Activated naive CD4-positive, alpha-beta T cell treated with anti-CD3 and anti-CD28 coated beads for 36 hours (primary cell): ENCODE measurements around the gene ENTREP3. TPM values are rescaled to one million over a fixed set of nuclear protein-coding genes. Genes with fewer than 3 reads are reported as not detected.
A peak's percentile ranks its signal among the peaks of the same experiment; 100 is the strongest.
"Not testable (repeated sequence)": the region's sequence is repeated elsewhere in the genome, so short reads cannot be mapped to it uniquely, and the experiment has no call there.

Experiments used
- CTCF ChIA-PET: fragments of 350-600 bp; sonication (Branson Sonifier 250); formaldehyde crosslinking; loops from one replicate; lab custom pipeline; 2021; ENCODE audit warnings: antibody characterized with exemption; lab: Charles Lee
- DNase-seq: peaks from one replicate; pipeline ENCODE4 v3.0.0-alpha.2; 2020
- H3K27ac Mint-ChIP-seq: one replicate; pipeline ENCODE4 v1.8.0; 2021; ENCODE audit warnings: mild to moderate bottlenecking, mixed read lengths
- H3K27me3 Mint-ChIP-seq: one replicate; pipeline ENCODE4 v1.8.0; 2021; ENCODE audit warnings: low read depth, mixed read lengths
- H3K36me3 Mint-ChIP-seq: one replicate; pipeline ENCODE4 v1.8.0; 2021; ENCODE audit warnings: low read depth, mixed read lengths
- H3K4me1 Mint-ChIP-seq: one replicate; pipeline ENCODE4 v1.8.0; 2021; ENCODE audit warnings: low read depth, mixed read lengths
- H3K4me3 Mint-ChIP-seq: one replicate; pipeline ENCODE4 v1.8.0; 2021; ENCODE audit warnings: mild to moderate bottlenecking, moderate library complexity, mixed read lengths
- H3K9me3 Mint-ChIP-seq: one replicate; pipeline ENCODE4 v1.8.0; 2021; ENCODE audit warnings: mixed read lengths
- intact Hi-C: fragments of 100-400 bp; cut with micrococcal nuclease; formaldehyde crosslinking; loops from one replicate; pipeline ENCODE4 v1.15.1; 2023
- total RNA-seq, 2 experiments: library from RNA; stranded (reverse); gene quantifications; one replicate each; pipeline ENCODE4 v1.2.3, GENCODE V29; 2021

ENTREP3 gene
- total RNA-seq, 2 experiments from 2014 or later = 32.1 to 32.8 TPM

- DNase-seq = no peak
- Mint-ChIP-seq H3K4me3 (peak overlapping the region; percentile 89), H3K36me3 (peaks cover 11% of the 10 kb centered on the region), H3K27ac (peak overlapping the region; percentile 96), H3K9me3 (no peaks in the 10 kb centered on the region), H3K4me1 (peaks cover 31% of the 10 kb centered on the region), H3K27me3 (no peaks in the 10 kb centered on the region)
- intact Hi-C loops = no loop called here
- CTCF ChIA-PET = interaction anchor here (1.3 kb wide), 1 partner anchor 16 kb away, joined by 4 read pairs; no protein-coding TSS in a partner anchor
These were observed 27.2 kb downstream of the ENTREP3 start for GRCh38 chr1:155228096-155228427.

- Mint-ChIP-seq H3K27me3 (no peaks in the 10 kb centered on the region), H3K4me3 (peak overlapping the region; percentile 89), H3K9me3 (no peaks in the 10 kb centered on the region), H3K27ac (peak overlapping the region; percentile 96), H3K36me3 (peaks cover 11% of the 10 kb centered on the region), H3K4me1 (peaks cover 31% of the 10 kb centered on the region)
- CTCF ChIA-PET = interaction anchor here (0.7 to 5.4 kb wide), 9 partner anchors 9 to 55 kb away, joined by 3 to 57 read pairs (median 5); partner anchors contain the start of genes KRTCAP2, MTX1 and THBS3
- DNase-seq = peak; percentile 100
- intact Hi-C loops = loop anchor here (1.0 kb wide), 5 partner anchors 17 to 97 kb away; partner anchors contain the start of genes FDPS and SCAMP3
These were observed 27.8 kb downstream of the ENTREP3 start for GRCh38 chr1:155227261-155228095.

- CTCF ChIA-PET = interaction anchor here (0.7 to 5.4 kb wide), 10 partner anchors 10 to 54 kb away, joined by 3 to 57 read pairs (median 8); partner anchors contain the start of genes KRTCAP2, MTX1 and THBS3
- Mint-ChIP-seq H3K27ac (peak overlapping the region; percentile 96), H3K9me3 (no peaks in the 10 kb centered on the region), H3K27me3 (no peaks in the 10 kb centered on the region), H3K4me1 (peaks cover 31% of the 10 kb centered on the region), H3K36me3 (peaks cover 13% of the 10 kb centered on the region), H3K4me3 (peak overlapping the region; percentile 89)
- intact Hi-C loops = loop anchor here (1.0 kb wide), 8 partner anchors 17 to 141 kb away; partner anchors contain the start of genes FDPS, SCAMP3 and THBS3
- peak; percentile 72 for DNase-seq
These were observed 28.4 kb downstream of the ENTREP3 start for GRCh38 chr1:155226910-155227260.

GRCh38 chr1:155226188-155226909 is 28.9 kb downstream of the ENTREP3 start:
- Mint-ChIP-seq H3K27ac (peak overlapping the region; percentile 96), H3K36me3 (peaks cover 13% of the 10 kb centered on the region)

GRCh38 chr1:155225404-155225759 is 29.9 kb downstream of the ENTREP3 start:
- Mint-ChIP-seq H3K4me1 (peaks cover 31% of the 10 kb centered on the region), H3K27ac (peak overlapping the region; percentile 96), H3K36me3 (peaks cover 13% of the 10 kb centered on the region), H3K4me3 (peak overlapping the region; percentile 89)
- H3K27me3 Mint-ChIP-seq, H3K9me3 Mint-ChIP-seq, intact Hi-C loops, DNase-seq: not testable (repeated sequence)
- CTCF ChIA-PET = interaction anchor here (1.0 to 5.4 kb wide), 3 partner anchors 20 to 48 kb away, joined by 3 to 57 read pairs (median 13); partner anchors contain the start of genes MTX1 and THBS3

More at GRCh38 chr1:155226188-155226909, 28.9 kb downstream of the ENTREP3 start:
- CTCF ChIA-PET = interaction anchor here (0.7 to 5.4 kb wide), 10 partner anchors 10 to 54 kb away, joined by 3 to 57 read pairs (median 8); partner anchors contain the start of genes KRTCAP2, MTX1 and THBS3
- Mint-ChIP-seq H3K4me3 (peak overlapping the region; percentile 89), H3K9me3 (no peaks in the 10 kb centered on the region), H3K27me3 (no peaks in the 10 kb centered on the region), H3K4me1 (peaks cover 31% of the 10 kb centered on the region)
- intact Hi-C loops = loop anchor here (1.0 kb wide), 3 partner anchors 19 to 140 kb away; partner anchors contain the start of gene THBS3
- peak; percentile 93 for DNase-seq

GRCh38 chr1:155223047-155223446 is 32.2 kb downstream of the ENTREP3 start:
- no peak for DNase-seq
- Mint-ChIP-seq H3K4me1 (peaks cover 31% of the 10 kb centered on the region), H3K27me3 (no peaks in the 10 kb centered on the region), H3K27ac (no peak overlapping the region), H3K4me3 (no peak overlapping the region), H3K36me3 (peaks cover 13% of the 10 kb centered on the region), H3K9me3 (no peaks in the 10 kb centered on the region)
- CTCF ChIA-PET = interaction anchor here (1.4 to 5.4 kb wide), 3 partner anchors 17 to 46 kb away, joined by 5 to 57 read pairs (median 8); partner anchors contain the start of genes MTX1 and THBS3
- intact Hi-C loops = no loop called here

GRCh38 chr1:155220211-155220965 is 34.9 kb downstream of the ENTREP3 start:
- H3K36me3 Mint-ChIP-seq, H3K4me3 Mint-ChIP-seq, intact Hi-C loops, DNase-seq, H3K27ac Mint-ChIP-seq, H3K27me3 Mint-ChIP-seq, H3K9me3 Mint-ChIP-seq: not testable (repeated sequence)
- H3K4me1 Mint-ChIP-seq = peaks cover 14% of the 10 kb centered on the region
- CTCF ChIA-PET = interaction anchor here (1.3 kb wide), 1 partner anchor 30 kb away, joined by 3 read pairs; no protein-coding TSS in a partner anchor

- Mint-ChIP-seq H3K27ac (no peak overlapping the region), H3K9me3 (no peaks in the 10 kb centered on the region), H3K36me3 (peaks cover 4% of the 10 kb centered on the region), H3K27me3 (no peaks in the 10 kb centered on the region), H3K4me1 (peaks cover 10% of the 10 kb centered on the region), H3K4me3 (no peak overlapping the region)
- intact Hi-C loops = no loop called here
- CTCF ChIA-PET = interaction anchor here (1.2 to 2.3 kb wide), 3 partner anchors 12 to 47 kb away, joined by 3 to 7 read pairs (median 4); partner anchors contain the start of genes KRTCAP2 and THBS3
- no peak for DNase-seq
These were observed 35.7 kb downstream of the ENTREP3 start for GRCh38 chr1:155219592-155220031.

- Mint-ChIP-seq H3K27ac (no peak overlapping the region), H3K4me1 (peaks cover 10% of the 10 kb centered on the region), H3K4me3 (no peak overlapping the region), H3K36me3 (peaks cover 4% of the 10 kb centered on the region), H3K9me3 (no peaks in the 10 kb centered on the region), H3K27me3 (no peaks in the 10 kb centered on the region)
- peak; percentile 41 for DNase-seq
- intact Hi-C loops = no loop called here
- CTCF ChIA-PET = interaction anchor here (0.7 to 2.3 kb wide), 5 partner anchors 10 to 46 kb away, joined by 3 to 7 read pairs (median 4); partner anchors contain the start of genes KRTCAP2 and THBS3
These were observed 36.3 kb downstream of the ENTREP3 start for GRCh38 chr1:155218854-155219591.

GRCh38 chr1:155214702-155215101 is 40.6 kb downstream of the ENTREP3 start:
- CTCF ChIA-PET = not testable (repeated sequence)
- peaks cover 17% of the 10 kb centered on the region for H3K4me1 Mint-ChIP-seq

GRCh38 chr1:155212051-155212440 is 43.2 kb downstream of the ENTREP3 start:
- peaks cover 27% of the 10 kb centered on the region for H3K4me1 Mint-ChIP-seq
- DNase-seq, H3K36me3 Mint-ChIP-seq, CTCF ChIA-PET, H3K27me3 Mint-ChIP-seq, H3K4me3 Mint-ChIP-seq, H3K9me3 Mint-ChIP-seq, intact Hi-C loops, H3K27ac Mint-ChIP-seq: not testable (repeated sequence)

More at GRCh38 chr1:155214702-155215101, 40.6 kb downstream of the ENTREP3 start:
- DNase-seq, H3K27me3 Mint-ChIP-seq, H3K36me3 Mint-ChIP-seq, H3K9me3 Mint-ChIP-seq, H3K27ac Mint-ChIP-seq, H3K4me3 Mint-ChIP-seq, intact Hi-C loops: not testable (repeated sequence)
